GM21529 (cell line): ENCODE data around the gene GPR137.
"Not testable (repeated sequence)": the region's sequence is repeated elsewhere in the genome, so short reads cannot be mapped to it uniquely, and the experiment has no call there.

Experiments used
- ATAC-seq: cut with Tn5 transposase; IDR thresholded peaks from one replicate; pipeline ENCODE4 v1.9.1; 2021; ENCODE audit not compliant: unreplicated experiment

The GPR137 gene

DNA sequence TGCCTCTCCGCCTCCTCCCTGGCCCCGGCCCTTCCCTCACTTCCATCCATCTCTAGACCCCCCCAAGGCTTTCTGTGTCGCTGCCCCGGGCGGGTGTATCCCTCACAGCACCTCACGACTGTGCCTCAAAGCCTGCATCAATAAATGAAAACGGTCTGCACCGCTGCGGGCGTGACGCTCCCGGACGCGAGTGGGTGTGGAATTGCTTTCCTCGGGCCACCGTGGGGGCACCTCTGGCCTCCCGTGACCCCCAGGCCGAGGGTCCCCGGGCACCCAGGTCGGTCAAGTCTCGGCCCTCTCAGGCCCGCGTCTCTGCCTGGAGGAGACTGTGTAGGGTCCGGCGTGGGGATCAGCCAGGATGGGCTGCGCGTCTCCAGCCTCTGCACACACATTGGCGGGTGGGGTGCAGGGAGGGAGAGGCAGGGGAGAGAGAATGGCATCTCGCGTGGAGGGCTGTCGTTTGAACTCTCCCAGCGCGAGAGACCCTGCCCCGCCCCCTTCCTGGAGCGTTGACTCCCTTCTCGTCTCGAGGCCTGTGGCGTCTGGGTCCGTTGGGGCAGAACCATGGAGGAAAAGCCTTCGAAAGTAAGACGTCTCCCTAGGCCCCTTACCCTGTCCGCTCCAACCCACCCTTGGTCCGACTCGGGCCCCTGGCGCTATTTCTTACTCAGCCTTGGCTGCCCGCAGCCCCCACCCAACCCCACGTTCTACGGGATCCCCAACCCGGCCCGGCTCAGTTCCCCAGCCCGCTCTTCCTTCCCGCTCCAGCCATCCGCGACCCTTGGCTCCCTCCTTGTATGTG, 14.4 kb downstream of the GPR137 start, which contains the start of gene CATSPERZ:
CATSPERZ (plus strand) TSS at position 512 of the 802 bp plus-strand sequence; CDS start at position 565, 53 bp downstream.
- no peak for ATAC-seq

DNA sequence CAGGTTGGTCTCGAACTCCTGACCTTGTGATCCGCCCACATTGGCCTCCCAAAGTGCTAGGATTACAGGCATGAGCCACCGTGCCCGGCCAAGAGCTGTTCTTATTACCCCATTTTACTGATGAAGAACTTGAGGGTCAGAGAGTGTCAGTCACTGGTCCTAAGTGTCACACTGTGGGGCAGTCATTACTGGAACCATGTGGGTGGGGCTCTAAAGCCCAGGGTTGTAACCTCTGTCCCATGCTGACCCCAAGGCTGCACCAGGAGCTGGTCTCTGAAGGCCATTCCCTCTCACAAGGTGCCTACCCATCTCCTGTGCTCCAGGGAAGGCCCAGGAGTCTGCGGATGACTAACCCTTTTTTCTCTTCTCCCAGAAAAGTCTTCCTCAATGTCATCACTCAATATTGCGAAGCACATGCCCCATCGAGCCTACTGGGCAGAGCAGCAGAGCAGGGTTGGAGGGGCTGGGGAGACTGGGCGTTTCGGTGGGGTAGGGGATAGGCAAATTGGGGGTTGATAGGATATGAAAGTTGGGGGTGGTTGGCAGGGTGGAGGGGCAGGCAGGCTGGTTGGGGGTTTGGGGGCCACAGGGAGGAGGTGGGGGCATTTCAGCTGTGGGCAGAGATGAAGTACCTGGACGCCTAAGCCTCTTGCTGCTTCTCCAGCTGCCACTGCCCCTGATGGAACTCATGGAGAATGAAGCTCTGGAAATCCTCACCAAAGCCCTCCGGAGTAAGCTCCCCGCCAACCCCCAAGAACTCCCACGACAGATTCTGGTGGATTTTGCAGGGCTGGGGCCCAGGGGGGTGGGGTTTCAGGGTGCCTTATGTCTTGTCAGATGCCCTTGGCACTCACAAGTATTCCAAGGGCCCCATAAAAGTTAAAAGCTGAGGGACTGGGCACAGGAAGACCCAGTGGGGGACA, 17.7 kb downstream of the GPR137 start:
- no peak for ATAC-seq

DNA sequence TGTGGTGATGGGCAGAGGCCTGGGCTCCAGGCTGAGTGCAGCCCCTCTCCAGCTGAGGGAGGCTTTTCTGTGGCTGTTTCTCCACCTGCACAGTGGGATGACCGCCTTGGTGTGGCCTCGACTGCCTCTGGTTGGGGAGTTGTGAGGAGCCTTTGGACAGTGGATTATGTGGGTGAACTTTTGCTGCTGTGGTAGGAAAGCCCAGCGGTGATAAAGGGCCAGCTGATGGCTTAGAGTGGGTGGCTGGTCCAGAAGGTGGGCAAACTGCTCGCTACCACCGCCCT, 18.3 kb downstream of the GPR137 start:
- ATAC-seq, result no peak

DNA sequence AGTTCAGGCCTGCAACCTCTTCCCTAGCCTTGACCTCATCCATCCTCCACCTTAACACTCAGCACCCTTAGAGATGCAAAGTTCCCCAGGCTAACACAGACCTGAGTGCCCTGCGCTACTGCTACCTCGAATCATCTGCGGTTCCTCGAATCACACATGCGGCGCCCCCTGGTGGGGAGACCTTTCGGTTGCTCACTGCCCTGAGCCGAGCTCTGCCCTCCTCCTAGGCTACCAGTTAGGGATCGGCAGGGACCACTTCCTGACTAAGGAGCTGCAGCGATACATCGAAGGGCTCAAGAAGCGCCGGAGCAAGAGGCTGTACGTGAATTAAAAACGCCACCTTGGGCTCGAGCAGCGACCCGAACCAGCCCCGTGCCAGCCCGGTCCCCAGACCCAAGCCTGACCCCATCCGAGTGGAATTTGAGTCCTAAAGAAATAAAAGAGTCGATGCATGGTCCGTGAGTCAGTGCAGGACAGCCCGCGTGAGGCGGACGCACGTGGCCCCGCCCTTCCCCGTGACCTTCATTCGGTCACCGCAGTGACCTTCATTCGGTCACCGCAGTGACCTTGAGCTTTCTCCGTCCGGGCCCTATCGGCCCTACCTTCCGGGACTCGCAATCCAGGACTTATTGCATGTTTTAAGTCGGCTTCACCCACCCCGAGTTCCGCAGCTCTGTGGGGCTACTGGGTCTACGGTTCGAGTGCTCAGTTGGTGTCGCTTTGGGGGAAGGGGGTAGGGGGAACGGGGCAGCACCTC, 18.8 kb downstream of the GPR137 start:
- ATAC-seq, result peak; percentile 30

DNA sequence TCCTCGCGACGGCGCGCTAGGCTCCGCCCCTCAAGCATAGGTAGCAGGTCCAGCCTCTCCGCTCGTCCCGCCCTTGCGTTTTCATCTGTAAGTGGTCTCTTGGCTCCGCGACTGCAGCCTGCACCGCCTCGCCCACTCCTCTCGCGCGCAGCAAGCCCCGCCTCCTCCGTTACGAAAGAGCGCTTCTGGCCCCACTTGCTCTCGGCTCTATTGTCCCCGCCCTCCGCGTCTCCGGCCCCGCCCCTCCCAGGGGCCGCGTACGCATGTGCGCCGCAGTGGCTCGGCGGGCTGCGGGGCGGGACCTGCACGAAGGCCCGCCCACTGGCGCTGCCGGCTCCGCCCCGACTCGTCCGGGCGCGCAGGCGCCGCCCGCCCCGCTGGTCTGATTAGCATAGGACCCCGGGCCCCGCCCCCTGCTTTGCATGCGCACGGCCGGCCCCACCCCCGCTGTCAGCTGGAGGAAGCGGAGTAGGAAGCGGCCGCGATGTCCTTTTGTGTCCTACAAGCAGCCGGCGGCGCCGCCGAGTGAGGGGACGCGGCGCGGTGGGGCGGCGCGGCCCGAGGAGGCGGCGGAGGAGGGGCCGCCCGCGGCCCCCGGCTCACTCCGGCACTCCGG, 19.5 kb downstream of the GPR137 start, which contains the start of gene ESRRA:
ESRRA (plus strand) TSS at position 450 of the 616 bp plus-strand sequence. CDS start 1,656 bp downstream, outside the sequence.
- ATAC-seq, result peak; percentile 70

DNA sequence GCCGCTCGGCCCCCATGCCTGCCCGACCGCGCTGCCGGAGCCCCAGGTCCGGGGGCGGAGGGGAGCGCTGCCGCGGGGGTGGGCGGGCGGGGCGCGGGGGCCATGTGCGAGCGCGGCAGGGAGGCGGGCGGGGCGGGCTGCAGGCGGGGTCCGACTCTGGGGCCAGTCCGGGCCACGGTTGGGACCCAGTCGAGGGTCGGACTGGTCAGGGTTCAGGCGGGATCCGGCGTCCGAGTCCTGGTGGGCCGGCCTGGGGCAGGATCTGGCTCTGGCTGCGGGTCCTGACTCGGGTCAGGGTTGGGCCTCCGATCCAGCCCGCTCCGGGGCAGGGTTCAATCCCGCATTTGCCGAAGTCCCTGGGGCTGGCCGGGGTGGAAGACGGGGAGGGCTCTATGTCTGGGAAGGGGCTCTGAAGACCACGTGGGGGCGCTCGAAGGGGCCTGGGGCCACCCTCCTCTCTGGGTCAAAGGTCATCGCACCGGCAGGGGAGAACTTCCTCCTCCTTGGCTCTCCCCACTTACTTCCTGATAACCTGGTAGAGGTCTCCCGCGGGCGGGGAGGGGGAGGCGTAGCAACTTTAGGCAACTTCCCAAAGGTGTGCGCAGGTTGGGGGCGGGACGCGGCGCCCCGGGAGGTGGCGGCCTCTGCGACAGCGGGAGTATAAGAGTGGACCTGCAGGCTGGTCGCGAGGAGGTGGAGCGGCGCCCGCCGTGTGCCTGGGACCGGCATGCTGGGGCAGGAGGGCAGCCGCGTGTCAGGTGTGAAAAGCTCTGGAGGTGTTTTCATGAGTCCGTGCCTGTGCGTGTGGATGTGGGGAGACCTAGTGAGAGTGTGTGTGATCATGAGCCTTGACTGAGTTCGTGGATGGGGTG, 20.3 kb downstream of the GPR137 start:
- peak; percentile 27 for ATAC-seq

DNA sequence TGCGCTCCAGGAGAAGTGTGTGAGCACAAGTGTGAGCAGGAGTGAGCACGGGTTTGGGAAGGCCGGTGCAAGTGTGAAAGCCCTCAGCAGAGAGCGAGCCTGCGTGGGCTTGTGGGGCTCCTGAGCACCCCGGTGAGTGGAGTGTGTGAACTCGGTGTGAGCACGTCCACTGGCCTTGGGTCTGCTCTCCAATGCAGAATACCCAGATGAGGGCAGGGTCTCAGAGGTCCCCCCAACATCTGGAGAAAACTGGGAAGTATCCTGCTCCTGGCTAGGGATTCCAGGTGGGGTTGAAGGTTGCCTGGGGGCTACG, 20.9 kb downstream of the GPR137 start:
- no peak for ATAC-seq

DNA sequence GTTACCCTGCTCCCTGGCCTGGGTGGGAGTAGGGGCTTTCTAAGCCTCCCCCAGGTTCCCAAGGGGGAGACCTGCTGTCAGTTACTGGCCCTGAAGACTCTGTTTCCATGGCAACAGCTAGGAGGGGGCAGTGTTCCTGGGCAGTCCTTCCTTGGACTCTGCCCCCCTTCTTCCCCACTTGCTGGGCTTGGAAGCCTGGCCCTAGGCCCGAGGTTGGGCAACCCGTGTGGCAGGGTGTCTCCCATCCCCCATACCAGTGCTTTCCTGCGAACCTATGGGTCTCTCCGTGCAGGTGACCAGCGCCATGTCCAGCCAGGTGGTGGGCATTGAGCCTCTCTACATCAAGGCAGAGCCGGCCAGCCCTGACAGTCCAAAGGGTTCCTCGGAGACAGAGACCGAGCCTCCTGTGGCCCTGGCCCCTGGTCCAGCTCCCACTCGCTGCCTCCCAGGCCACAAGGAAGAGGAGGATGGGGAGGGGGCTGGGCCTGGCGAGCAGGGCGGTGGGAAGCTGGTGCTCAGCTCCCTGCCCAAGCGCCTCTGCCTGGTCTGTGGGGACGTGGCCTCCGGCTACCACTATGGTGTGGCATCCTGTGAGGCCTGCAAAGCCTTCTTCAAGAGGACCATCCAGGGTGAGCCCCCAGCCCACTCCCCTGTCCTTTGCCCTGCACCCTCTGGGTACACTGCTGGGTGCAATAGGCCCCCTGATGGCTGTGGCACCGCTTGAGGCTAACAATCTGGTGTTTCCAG, 21.4 kb downstream of the GPR137 start:
- no peak for ATAC-seq

DNA sequence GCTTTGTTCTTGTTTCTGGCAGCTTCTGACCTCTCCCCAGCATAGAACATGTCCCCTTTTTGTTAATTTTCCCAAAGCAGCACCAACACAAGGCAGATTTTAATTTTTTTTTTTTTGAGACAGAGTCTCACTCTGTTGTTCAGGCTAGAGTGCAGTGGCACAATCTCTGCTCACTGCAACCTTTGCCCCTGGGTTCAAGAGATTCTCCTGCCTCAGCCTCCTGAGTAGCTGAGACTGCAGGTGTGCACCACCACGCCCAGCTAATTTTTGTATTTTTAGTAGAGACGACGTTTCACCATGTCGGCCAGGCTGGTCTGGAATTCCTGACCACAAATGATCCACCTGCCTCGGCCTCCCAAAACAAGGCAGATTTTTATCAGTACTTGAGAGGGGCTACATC, 22.1 kb downstream of the GPR137 start:
- not testable (repeated sequence) for ATAC-seq

DNA sequence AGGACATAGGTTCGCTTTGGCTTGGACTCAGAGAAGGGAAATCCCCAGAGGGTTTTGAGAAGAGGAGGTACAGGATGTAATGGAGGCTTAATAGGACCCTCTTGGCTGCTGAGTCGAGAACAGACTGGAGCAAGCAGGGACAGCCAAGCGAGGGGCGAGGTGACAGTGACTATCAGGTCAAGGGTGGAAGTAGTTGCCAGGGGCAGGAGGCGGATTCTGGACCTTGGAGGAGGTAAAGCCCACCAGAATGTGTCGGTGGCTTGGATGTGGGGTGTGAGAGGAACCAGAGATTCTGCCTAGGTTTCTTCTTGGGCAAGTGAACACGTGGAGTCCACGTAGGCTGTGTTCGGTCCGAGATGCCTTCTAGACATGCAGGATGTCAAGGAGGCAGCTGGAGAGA, 27.3 kb downstream of the GPR137 start:
- ATAC-seq, result no peak

DNA sequence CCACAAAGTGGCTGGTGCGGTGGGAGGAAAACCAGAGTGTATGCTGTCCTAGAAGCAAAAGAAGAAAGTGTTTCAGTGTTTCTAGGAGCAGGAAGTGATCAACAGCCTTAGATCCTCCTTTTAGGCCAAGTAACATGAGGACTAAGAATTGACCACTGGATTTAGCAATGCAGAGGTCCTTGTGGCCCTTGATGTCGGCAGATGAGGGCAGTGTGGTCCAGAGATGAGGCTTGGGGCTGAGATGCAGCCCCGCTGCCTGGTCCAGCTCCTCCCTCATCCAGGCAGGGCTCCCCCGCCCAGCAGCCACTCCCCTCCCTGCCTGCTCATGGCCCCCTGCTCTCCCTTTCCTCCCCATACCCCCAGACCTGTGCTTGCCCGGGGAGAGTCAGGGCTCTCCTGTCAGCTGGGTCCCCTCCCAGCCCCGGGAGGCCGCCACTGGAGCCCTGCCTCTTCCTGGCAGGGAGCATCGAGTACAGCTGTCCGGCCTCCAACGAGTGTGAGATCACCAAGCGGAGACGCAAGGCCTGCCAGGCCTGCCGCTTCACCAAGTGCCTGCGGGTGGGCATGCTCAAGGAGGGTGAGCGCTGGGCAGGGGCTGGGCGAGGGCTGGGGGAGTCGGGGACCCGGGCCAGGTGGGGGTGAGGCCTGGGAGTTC, 28.0 kb downstream of the GPR137 start:
- no peak for ATAC-seq

DNA sequence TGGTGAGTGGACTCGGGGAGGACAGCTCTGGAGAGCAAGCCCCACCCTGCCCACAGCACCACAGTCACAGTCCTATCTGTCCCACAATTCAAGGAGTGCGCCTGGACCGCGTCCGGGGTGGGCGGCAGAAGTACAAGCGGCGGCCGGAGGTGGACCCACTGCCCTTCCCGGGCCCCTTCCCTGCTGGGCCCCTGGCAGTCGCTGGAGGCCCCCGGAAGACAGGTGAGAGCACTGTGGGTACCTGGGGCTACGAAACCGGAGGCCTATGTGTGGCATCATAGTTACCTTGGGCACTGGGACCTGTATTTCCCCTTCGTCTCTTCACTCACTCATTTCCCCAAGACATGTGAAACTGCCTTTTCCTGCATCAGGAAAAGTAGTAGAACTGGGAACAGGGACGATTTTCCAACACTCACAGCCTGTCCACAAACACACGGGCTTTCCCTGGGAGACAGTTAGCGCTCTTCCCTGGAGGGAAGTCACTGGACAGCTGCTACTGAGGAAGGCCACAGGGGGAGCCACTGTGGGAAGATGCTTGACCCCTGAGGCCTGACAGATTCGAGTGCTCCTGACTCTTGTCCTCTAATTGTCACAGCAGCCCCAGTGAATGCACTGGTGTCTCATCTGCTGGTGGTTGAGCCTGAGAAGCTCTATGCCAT, 28.6 kb downstream of the GPR137 start:
- ATAC-seq, result no peak

DNA sequence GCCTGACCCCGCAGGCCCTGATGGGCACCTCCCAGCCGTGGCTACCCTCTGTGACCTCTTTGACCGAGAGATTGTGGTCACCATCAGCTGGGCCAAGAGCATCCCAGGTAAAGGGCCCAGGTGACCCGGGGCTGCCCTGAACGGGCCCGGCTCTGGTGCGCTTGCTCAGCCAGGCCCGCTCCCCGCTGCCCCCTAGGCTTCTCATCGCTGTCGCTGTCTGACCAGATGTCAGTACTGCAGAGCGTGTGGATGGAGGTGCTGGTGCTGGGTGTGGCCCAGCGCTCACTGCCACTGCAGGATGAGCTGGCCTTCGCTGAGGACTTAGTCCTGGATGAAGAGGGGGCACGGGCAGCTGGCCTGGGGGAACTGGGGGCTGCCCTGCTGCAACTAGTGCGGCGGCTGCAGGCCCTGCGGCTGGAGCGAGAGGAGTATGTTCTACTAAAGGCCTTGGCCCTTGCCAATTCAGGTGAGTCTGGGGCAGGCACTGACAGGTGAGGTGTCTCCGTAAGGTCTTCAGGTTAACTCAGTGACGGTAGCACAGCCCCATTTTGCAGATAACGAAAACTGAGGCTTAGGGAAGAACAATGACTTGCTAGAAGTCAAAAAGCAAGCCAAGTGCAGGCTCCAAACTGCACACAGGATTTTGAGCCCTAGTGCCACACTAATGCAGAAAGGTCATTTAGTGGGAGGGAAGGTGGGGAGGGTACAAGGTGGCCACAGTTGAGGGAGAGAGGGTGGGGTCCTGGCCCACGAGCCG, 29.3 kb downstream of the GPR137 start:
- ATAC-seq, result no peak

DNA sequence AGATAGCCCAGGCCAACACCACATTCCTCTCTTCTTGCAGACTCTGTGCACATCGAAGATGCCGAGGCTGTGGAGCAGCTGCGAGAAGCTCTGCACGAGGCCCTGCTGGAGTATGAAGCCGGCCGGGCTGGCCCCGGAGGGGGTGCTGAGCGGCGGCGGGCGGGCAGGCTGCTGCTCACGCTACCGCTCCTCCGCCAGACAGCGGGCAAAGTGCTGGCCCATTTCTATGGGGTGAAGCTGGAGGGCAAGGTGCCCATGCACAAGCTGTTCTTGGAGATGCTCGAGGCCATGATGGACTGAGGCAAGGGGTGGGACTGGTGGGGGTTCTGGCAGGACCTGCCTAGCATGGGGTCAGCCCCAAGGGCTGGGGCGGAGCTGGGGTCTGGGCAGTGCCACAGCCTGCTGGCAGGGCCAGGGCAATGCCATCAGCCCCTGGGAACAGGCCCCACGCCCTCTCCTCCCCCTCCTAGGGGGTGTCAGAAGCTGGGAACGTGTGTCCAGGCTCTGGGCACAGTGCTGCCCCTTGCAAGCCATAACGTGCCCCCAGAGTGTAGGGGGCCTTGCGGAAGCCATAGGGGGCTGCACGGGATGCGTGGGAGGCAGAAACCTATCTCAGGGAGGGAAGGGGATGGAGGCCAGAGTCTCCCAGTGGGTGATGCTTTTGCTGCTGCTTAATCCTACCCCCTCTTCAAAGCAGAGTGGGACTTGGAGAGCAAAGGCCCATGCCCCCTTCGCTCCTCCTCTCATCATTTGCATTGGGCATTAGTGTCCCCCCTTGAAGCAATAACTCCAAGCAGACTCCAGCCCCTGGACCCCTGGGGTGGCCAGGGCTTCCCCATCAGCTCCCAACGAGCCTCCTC, 30.2 kb downstream of the GPR137 start:
- ATAC-seq, result not testable (repeated sequence)

DNA sequence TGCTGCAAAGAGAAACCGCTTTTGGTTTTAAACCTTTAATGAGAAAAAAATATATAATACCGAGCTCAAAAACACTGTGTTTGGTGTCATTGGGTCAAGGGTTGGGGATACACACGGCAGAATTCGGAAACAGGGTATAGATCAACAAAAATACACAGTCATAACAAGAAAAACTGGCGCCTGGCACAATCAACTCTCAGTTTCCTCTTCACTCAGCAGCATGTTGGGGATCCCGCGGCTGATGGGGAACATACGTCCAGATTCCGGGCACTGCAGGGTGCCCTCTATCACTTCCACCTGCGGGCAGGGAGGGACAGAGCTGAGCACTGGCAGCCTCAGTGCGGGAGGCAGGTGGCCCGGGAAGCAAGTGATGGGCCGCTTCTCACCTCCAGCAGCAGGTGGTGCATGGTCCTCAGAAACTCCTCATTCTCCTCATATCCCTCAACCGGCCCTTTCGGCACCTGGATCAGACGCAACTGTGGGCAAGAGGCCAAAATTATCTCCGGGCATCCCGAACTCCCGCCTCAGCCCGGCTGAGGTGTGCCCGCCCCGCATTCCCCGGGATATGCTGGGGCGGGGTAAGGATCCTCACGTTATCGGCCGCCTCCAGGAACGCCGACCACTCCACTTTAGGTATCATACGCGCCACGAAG, 31.1 kb downstream of the GPR137 start:
- peak; percentile 10 for ATAC-seq

DNA sequence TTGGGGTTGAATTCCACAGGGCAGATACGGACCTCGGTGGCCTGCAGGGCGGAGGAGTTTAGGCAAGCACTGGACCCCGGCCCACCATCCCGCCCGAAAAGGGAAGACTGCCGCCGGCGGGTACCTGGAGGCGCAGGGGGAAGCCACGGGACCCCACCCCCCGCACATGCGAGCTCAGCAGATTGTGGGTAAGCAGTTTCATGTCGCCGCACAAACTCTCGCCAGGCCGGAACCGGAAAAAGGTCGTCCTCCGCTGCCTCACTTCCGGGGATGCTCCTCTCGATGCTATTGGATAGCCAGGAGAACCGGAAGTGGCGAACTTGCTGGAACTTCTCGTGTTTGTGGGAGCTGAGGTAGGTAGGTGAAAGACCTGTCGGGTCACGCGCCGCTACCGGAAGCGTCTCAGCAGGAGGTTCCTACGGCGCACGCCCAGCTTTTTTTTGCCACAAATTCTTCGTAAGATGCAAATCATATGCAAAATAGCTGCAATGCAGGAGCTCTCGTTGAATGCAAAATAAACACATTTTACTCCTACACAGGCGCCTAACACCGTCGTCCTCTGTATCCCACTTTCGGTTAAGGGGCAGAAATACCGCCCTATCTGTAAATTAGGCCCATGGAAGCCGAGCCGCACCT, 31.8 kb downstream of the GPR137 start, which contains the start of gene TRMT112:
TRMT112 (minus strand) TSS at position 235 of the 636 bp plus-strand sequence; CDS start at position 202, 33 bp downstream.
- peak; percentile 48 for ATAC-seq
